ENCODE data around the gene HGFAC. TPM values are rescaled to one million over a fixed set of nuclear protein-coding genes. Genes with fewer than 3 reads are reported as not detected.

HGFAC gene
- polyA plus RNA-seq, 2 donors, result 0.53 to 0.55 TPM

DNA sequence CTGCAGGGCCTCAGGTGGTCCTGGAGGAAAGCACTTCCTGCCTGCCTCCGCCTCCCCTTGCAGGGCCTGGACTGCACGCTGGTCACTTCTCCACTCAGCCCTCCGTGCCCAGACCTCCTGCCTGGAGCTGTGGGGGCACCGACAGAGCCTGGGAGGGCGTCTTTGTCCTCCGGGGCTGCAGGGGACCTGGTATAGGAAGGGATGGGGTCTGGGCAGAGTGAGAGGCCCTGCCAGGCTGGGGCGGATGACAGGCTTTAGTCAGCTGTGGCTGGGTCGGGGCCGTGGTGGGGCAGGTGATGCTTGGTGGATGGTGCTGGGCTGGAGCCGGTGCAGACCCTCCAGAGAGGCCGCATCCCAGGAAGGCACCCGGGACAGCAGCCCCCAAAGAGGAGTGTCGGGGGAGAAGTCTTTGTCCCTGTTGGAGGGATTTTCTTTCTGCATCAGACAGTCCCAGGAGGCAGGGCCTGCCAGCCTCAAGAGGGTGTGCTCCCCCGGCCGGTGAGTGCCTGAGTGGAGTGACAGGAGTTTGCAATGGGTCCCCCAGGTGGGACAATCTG is 22.7 kb downstream of the HGFAC start:
- Histone ChIP-seq H3K36me3 (ENCODE audit: control insufficient read depth in 2 of 2, insufficient read depth in 2 of 2, low read length in 1 of 2) (no peaks in the 10 kb centered on the region), H3K9me3 (ENCODE audit: control insufficient read depth in 2 of 2, insufficient read depth in 1 of 2, low read depth in 1 of 2, low read length in 1 of 2) (peaks cover 0 to 12% of the 10 kb centered on the region in 2 donors), H3K27me3 (ENCODE audit: control insufficient read depth in 1 of 2, insufficient read depth in 2 of 2, low read length in 2 of 2) (peaks cover 0 to 7% of the 10 kb centered on the region in 2 donors), H3K27ac (ENCODE audit: low read depth in 2 of 2, low read length in 1 of 2) (no peak overlapping the region), H3K4me3 (ENCODE audit: low read depth in 1 of 2, low read length in 2 of 2) (no peak overlapping the region), H3K4me1 (ENCODE audit: control insufficient read depth in 2 of 2, insufficient read depth in 2 of 2, low read length in 1 of 2) (peaks cover 0 to 13% of the 10 kb centered on the region in 2 donors)
- WGBS, 2 donors, result 85 to 86% methylated on average over 15 of the region's 15 CpGs

DNA sequence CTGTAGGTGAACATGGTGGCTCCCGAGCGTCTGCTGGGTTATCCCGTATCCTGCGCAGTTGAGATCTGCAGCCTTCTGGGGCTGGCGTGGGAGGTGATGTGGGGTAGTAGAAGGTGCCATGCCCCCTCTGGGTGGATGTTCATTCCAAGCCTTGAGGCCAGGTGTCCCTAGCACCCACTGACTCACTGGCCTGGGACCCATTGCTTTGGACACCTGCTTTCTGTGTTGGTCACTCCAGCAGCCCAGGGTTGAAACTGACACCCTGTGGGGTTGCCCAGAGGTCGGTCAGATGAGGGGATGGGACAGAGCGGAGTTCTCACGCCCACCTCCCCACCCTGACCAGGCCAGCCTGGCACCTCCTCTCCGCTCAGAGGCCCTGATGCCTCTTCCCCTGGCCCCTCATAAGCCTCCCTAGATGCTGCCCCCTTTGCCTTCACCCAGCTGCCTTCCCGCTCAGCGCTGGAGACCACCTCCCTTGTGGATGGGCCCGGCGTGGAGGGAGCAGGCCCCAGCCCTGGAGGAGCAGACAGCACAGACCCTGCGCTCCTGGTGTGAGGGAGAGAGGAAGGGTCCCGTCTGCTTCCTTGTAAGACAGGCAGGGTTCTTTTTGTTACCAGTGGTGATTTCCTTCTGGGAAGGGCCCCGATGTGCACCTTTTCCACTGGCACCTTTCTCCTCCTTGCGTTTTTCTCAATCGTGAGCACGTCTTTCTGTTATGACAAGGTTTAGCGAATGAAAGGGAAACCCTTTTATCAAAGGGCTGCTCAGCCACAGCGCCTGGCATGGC is 23.3 kb downstream of the HGFAC start:
- H3K27me3 ChIP-seq (ENCODE audit: control insufficient read depth in 1 of 2, insufficient read depth in 2 of 2, low read length in 2 of 2), result peaks cover 0 to 7% of the 10 kb centered on the region in 2 donors
- peaks cover 0 to 13% of the 10 kb centered on the region in 2 donors for H3K4me1 ChIP-seq (ENCODE audit: control insufficient read depth in 2 of 2, insufficient read depth in 2 of 2, low read length in 1 of 2)
- 89 to 94% methylated on average over 21 of the region's 21 CpGs for WGBS, 2 donors

DNA sequence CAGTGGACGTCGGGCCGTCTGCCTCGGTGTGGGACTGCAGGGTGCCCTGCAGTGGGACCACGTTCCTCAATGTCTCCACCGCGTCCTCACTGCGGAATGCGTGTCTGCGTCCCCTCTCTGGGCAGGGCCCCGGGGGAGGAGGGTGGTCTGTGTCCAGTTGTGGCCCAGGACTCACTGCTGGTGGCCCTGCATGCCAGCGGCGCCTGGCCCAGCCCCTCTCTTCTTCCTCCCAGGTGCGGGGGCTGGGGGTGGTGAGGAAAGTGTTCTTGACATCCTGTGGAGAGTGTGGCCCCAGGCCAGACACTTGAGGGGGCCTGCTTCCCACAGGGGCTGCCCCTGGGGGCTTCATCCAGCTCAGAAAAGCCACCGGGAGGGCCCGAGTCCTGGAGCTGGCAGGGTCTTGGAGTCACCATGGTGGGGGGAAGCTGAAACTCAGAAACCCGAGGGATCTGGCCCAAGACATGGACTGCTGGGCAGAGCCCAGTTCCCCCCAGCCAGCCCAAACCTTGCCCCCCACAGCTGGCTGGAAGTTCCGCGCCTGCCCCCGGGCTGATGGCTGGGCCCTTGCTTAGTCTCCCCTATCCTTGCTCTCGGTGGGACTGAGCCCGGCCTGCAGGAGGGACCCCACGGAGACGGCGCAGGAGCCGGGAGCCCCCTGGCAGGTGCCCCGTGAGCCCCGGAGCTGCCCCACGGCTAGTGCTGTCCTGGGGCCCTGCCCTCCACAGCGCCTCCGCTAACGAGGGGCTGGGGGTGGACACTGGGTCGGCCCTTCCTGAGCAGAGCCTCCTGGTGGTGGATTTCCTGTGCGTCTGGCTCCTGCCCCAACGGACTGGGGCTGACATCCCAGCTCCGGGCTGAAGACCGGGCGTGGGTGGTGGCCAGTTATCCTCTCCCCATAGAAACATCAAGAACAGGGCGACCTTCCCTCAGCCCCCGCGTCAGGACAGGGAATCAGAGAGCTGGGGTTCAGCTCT is 24.2 kb downstream of the HGFAC start:
- Histone ChIP-seq H3K36me3 (ENCODE audit: control insufficient read depth in 2 of 2, insufficient read depth in 2 of 2, low read length in 1 of 2) (no peaks in the 10 kb centered on the region), H3K4me3 (ENCODE audit: low read depth in 1 of 2, low read length in 2 of 2) (no peak overlapping the region), H3K4me1 (ENCODE audit: control insufficient read depth in 2 of 2, insufficient read depth in 2 of 2, low read length in 1 of 2) (peaks cover 0 to 11% of the 10 kb centered on the region in 2 donors), H3K27ac (ENCODE audit: low read depth in 2 of 2, low read length in 1 of 2) (no peak overlapping the region), H3K9me3 (ENCODE audit: control insufficient read depth in 2 of 2, insufficient read depth in 1 of 2, low read depth in 1 of 2, low read length in 1 of 2) (peaks cover 0 to 13% of the 10 kb centered on the region in 2 donors), H3K27me3 (ENCODE audit: control insufficient read depth in 1 of 2, insufficient read depth in 2 of 2, low read length in 2 of 2) (peaks cover 0 to 7% of the 10 kb centered on the region in 2 donors)
- WGBS, 2 donors, result 76 to 80% methylated on average over 39 to 41 of the region's 41 CpGs

More for the DNA sequence above, 23.3 kb downstream of the HGFAC start:
- Histone ChIP-seq H3K9me3 (ENCODE audit: control insufficient read depth in 2 of 2, insufficient read depth in 1 of 2, low read depth in 1 of 2, low read length in 1 of 2) (peaks cover 0 to 12% of the 10 kb centered on the region in 2 donors), H3K27ac (ENCODE audit: low read depth in 2 of 2, low read length in 1 of 2) (no peak overlapping the region), H3K4me3 (ENCODE audit: low read depth in 1 of 2, low read length in 2 of 2) (no peak overlapping the region), H3K36me3 (ENCODE audit: control insufficient read depth in 2 of 2, insufficient read depth in 2 of 2, low read length in 1 of 2) (no peaks in the 10 kb centered on the region)

DNA sequence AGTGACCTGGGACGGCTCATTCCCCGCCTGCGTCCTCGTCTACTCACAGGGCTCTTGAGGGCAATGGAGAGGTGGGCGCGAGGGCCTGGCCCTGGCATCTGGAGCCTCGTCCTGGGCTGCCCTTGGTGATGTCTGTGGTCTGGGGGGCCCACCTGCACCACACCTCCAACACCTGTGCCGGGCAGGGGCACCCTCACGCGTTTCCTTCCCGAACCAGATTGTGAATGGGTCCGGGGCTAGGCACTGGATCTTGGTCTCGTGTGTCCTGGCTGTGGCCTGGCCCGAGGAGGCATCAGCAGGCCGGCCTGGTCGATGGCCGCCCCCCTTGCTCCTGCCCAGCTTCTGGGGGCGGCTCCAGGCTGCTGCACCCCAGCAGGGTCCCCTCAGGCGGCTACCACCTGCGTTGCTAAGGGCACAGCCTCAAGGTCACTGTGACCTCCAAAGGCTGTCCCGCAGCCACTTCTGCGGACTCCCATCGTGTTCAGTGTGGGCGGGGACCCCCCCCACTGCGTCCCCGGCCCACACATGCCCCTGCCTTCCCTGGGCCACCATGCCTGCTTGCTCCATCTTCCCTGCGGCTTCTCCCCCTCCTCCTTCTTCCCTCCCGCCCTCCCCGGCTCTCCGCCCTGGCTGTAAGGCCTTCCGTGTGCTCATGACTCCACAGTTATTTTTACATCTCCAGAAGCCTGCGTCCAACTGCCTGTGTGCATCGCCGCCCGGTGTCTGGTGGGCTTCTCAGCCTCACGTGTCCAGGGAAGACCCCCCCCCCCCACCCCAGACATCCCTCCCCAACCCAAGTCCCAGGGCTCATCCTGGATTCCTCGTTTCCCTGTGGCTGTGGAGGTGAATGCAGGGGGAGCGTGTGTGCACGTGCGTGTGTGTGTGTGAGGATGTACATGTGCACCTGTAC is 25.2 kb downstream of the HGFAC start:
- H3K4me3 ChIP-seq (ENCODE audit: low read depth in 1 of 2, low read length in 2 of 2), result no peak overlapping the region
- H3K27me3 ChIP-seq (ENCODE audit: control insufficient read depth in 1 of 2, insufficient read depth in 2 of 2, low read length in 2 of 2), result peaks cover 0 to 7% of the 10 kb centered on the region in 2 donors
- H3K9me3 ChIP-seq (ENCODE audit: control insufficient read depth in 2 of 2, insufficient read depth in 1 of 2, low read depth in 1 of 2, low read length in 1 of 2), result peaks cover 0 to 15% of the 10 kb centered on the region in 2 donors
- H3K36me3 ChIP-seq (ENCODE audit: control insufficient read depth in 2 of 2, insufficient read depth in 2 of 2, low read length in 1 of 2), result no peaks in the 10 kb centered on the region
- H3K27ac ChIP-seq (ENCODE audit: low read depth in 2 of 2, low read length in 1 of 2), result no peak overlapping the region
- 81 to 86% methylated on average over 40 of the region's 40 CpGs for WGBS, 2 donors
- peaks cover 0 to 3% of the 10 kb centered on the region in 2 donors for H3K4me1 ChIP-seq (ENCODE audit: control insufficient read depth in 2 of 2, insufficient read depth in 2 of 2, low read length in 1 of 2)

DNA sequence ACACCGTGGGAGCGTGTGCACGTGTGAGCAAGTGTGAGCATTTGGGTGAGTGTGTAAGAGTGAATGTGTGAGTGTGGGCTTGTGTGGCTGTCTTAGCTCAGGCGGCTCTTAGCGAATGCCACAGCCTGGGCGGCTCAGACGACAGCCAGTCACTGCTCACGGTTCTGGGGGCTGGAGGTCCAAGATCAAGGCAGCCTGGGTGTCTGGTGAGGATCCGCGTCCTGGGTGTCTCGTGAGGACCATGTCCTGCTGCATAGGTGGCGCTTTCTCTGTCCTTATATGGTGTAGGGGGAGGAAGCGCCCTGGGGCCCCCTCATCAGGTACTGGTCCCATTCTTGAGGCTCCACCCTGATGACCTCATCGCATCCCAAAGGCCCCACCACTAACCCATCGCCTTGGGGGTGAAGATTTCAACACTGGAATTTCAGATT is 25.8 kb downstream of the HGFAC start:
- Histone ChIP-seq H3K4me3 (ENCODE audit: low read depth in 1 of 2, low read length in 2 of 2) (no peak overlapping the region), H3K27ac (ENCODE audit: low read depth in 2 of 2, low read length in 1 of 2) (no peak overlapping the region), H3K4me1 (ENCODE audit: control insufficient read depth in 2 of 2, insufficient read depth in 2 of 2, low read length in 1 of 2) (peaks cover 0 to 3% of the 10 kb centered on the region in 2 donors), H3K27me3 (ENCODE audit: control insufficient read depth in 1 of 2, insufficient read depth in 2 of 2, low read length in 2 of 2) (peaks cover 0 to 7% of the 10 kb centered on the region in 2 donors), H3K9me3 (ENCODE audit: control insufficient read depth in 2 of 2, insufficient read depth in 1 of 2, low read depth in 1 of 2, low read length in 1 of 2) (peaks cover 0 to 15% of the 10 kb centered on the region in 2 donors), H3K36me3 (ENCODE audit: control insufficient read depth in 2 of 2, insufficient read depth in 2 of 2, low read length in 1 of 2) (no peaks in the 10 kb centered on the region)
- 85 to 91% methylated on average over 15 of the region's 15 CpGs for WGBS, 2 donors

DNA sequence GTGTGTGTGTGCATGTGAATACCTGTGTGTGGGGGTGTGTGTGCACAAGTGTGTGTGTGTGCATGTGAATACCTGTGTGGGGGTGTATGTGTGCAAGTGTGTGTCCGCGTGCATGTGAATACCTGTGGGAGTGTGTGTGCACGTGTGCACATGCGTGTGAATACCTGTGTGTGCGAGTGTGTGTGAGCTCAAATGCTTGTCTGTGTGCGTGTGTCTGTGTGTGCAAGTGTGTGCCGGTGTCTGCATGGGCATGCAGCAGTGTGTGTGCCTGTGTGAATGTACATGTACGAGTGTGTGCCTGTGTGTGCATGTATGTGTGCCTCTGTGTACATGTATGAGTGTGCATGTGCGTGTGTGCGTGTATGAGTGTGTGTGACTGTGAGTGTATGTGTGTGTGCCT is 26.4 kb downstream of the HGFAC start:
- 93 to 96% methylated on average over 10 of the region's 10 CpGs for WGBS, 2 donors
- no peaks in the 10 kb centered on the region for H3K36me3 ChIP-seq (ENCODE audit: control insufficient read depth in 2 of 2, insufficient read depth in 2 of 2, low read length in 1 of 2)
- peaks cover 0 to 3% of the 10 kb centered on the region in 2 donors for H3K27me3 ChIP-seq (ENCODE audit: control insufficient read depth in 1 of 2, insufficient read depth in 2 of 2, low read length in 2 of 2)
- H3K27ac ChIP-seq (ENCODE audit: low read depth in 2 of 2, low read length in 1 of 2), result no peak overlapping the region
- H3K9me3 ChIP-seq (ENCODE audit: control insufficient read depth in 2 of 2, insufficient read depth in 1 of 2, low read depth in 1 of 2, low read length in 1 of 2), result peaks cover 0 to 15% of the 10 kb centered on the region in 2 donors
- H3K4me3 ChIP-seq (ENCODE audit: low read depth in 1 of 2, low read length in 2 of 2), result no peak overlapping the region
- H3K4me1 ChIP-seq (ENCODE audit: control insufficient read depth in 2 of 2, insufficient read depth in 2 of 2, low read length in 1 of 2), result peaks cover 0 to 4% of the 10 kb centered on the region in 2 donors

DNA sequence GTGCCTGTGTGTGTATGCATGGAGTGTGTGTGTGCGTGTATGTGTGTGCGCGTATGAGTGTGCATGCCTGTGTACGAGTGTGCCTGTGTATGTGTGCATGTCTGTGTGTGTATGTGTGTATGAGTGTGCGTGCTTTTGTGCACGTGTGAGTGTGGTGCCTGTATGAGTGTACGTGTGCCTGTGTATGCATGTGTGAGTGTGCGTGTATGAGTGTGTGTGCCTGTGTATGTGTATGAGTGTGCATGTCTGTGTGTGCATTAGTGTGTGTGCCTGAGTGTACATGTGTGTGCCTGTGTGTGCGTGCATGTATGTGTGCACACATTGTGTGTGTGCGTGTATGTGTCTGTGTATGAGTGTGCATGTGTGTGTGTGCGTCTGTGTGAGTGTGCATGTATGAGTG is 27.0 kb downstream of the HGFAC start:
- peaks cover 0 to 3% of the 10 kb centered on the region in 2 donors for H3K27me3 ChIP-seq (ENCODE audit: control insufficient read depth in 1 of 2, insufficient read depth in 2 of 2, low read length in 2 of 2)
- 93 to 98% methylated on average over 11 of the region's 11 CpGs for WGBS, 2 donors

DNA sequence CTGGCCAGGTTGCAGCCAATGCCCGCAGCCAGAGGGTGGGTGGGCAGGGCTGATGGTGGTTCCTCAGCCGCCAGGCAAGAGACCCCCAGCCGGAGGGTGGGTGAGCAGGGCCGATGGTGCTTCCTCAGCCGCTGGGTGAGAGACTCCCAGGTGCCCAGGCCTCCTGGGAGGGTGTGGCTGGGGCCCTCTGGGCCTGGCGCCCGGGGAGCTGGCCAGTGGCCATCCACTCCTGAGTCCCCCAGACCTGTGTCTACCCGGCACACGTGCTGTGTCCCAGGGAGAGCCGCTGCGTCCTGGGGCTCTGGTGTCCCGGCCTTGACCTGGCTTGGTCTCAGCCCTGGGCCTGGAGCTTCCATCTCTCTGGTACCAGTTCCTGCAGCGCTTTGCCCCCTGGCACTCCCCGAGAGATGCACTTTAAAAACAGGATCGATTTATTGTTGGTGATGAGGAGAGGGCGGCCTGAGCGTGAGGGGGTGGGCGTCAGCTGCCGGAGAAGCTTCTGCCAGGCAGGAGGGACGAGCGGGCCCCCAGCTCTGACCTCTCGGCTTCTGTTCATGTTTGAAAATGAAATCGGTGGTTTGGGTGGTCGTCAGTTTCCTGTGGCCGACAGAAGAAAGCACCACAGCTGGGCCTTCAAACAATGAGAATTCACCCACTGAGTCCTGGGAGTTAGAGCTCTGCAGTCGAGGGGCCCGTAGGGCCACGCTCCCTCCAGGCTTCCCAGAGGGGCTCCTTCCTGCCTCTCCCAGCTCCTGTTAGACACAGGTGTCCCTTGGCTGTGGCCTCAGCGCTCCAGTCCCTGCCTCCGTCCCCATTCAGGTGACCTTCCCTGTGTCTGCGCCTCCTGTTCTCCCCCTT is 27.8 kb downstream of the HGFAC start:
- H3K9me3 ChIP-seq (ENCODE audit: control insufficient read depth in 2 of 2, insufficient read depth in 1 of 2, low read depth in 1 of 2, low read length in 1 of 2), result peaks cover 0 to 15% of the 10 kb centered on the region in 2 donors
- WGBS, 2 donors, result 77 to 80% methylated on average over 30 to 31 of the region's 31 CpGs
- no peaks in the 10 kb centered on the region for H3K36me3 ChIP-seq (ENCODE audit: control insufficient read depth in 2 of 2, insufficient read depth in 2 of 2, low read length in 1 of 2)
- H3K27me3 ChIP-seq (ENCODE audit: control insufficient read depth in 1 of 2, insufficient read depth in 2 of 2, low read length in 2 of 2), result peaks cover 0 to 3% of the 10 kb centered on the region in 2 donors
- H3K4me1 ChIP-seq (ENCODE audit: control insufficient read depth in 2 of 2, insufficient read depth in 2 of 2, low read length in 1 of 2), result peaks cover 0 to 7% of the 10 kb centered on the region in 2 donors
- no peak overlapping the region for H3K4me3 ChIP-seq (ENCODE audit: low read depth in 1 of 2, low read length in 2 of 2)
- H3K27ac ChIP-seq (ENCODE audit: low read depth in 2 of 2, low read length in 1 of 2), result no peak overlapping the region

More for the DNA sequence above, 27.0 kb downstream of the HGFAC start:
- Histone ChIP-seq H3K4me1 (ENCODE audit: control insufficient read depth in 2 of 2, insufficient read depth in 2 of 2, low read length in 1 of 2) (peaks cover 0 to 7% of the 10 kb centered on the region in 2 donors), H3K9me3 (ENCODE audit: control insufficient read depth in 2 of 2, insufficient read depth in 1 of 2, low read depth in 1 of 2, low read length in 1 of 2) (peaks cover 0 to 15% of the 10 kb centered on the region in 2 donors), H3K36me3 (ENCODE audit: control insufficient read depth in 2 of 2, insufficient read depth in 2 of 2, low read length in 1 of 2) (no peaks in the 10 kb centered on the region), H3K27ac (ENCODE audit: low read depth in 2 of 2, low read length in 1 of 2) (no peak overlapping the region), H3K4me3 (ENCODE audit: low read depth in 1 of 2, low read length in 2 of 2) (no peak overlapping the region)
